ENCODE data around the gene HNRNPC.

DNA sequence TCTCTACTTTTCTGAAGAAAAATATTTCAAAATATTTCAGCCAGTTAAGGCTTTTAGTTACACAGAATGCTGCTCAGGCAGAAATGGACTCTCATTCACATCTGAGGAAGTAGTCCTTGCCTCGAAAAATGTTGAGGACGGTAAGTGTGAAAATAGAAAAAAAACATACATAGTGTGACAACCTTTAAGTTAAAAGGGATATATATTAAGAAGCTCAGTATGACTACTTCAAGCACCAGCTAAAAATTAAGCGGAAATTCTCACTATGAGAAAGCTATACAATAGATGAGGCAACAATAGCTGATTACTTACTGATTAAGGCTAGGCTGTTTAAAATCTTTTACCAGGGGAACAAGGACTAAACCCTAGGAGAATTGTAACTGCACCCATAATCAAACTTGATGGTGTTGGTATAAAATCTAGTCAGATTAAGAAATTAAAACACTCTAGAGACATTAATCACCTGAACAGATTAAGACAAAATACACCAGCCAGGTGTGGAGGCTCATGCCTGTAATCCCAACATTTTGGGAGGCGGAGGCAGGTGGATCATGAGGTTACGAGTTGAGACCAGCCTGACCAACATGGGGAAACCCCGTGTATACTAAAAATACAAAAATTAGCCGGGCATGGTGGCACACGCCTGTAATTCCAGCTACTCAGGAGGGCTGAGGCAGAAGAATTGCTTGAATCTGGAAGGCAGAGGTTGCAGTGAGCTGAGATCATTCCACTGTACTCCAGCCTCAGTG is 53.9 kb downstream of the HNRNPC start:
- TF ChIP-seq, protein P1, sequence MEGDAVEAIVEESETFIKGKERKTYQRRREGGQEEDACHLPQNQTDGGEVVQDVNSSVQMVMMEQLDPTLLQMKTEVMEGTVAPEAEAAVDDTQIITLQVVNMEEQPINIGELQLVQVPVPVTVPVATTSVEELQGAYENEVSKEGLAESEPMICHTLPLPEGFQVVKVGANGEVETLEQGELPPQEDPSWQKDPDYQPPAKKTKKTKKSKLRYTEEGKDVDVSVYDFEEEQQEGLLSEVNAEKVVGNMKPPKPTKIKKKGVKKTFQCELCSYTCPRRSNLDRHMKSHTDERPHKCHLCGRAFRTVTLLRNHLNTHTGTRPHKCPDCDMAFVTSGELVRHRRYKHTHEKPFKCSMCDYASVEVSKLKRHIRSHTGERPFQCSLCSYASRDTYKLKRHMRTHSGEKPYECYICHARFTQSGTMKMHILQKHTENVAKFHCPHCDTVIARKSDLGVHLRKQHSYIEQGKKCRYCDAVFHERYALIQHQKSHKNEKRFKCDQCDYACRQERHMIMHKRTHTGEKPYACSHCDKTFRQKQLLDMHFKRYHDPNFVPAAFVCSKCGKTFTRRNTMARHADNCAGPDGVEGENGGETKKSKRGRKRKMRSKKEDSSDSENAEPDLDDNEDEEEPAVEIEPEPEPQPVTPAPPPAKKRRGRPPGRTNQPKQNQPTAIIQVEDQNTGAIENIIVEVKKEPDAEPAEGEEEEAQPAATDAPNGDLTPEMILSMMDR (IDR thresholded peaks at IDR 0.05) = no peak
- no peak for TF ChIP-seq POLR2A (IDR thresholded peaks at IDR 0.05)
